HCEC 1CT (cell line): ENCODE measurements around the gene FRA10AC1.
A peak's percentile ranks its signal among the peaks of the same experiment; 100 is the strongest.

Experiments
- DNase-seq: peaks from one replicate; pipeline ENCODE4 v3.0.0-alpha.2; 2017

The FRA10AC1 gene, protein sequence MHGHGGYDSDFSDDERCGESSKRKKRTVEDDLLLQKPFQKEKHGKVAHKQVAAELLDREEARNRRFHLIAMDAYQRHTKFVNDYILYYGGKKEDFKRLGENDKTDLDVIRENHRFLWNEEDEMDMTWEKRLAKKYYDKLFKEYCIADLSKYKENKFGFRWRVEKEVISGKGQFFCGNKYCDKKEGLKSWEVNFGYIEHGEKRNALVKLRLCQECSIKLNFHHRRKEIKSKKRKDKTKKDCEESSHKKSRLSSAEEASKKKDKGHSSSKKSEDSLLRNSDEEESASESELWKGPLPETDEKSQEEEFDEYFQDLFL

DNA sequence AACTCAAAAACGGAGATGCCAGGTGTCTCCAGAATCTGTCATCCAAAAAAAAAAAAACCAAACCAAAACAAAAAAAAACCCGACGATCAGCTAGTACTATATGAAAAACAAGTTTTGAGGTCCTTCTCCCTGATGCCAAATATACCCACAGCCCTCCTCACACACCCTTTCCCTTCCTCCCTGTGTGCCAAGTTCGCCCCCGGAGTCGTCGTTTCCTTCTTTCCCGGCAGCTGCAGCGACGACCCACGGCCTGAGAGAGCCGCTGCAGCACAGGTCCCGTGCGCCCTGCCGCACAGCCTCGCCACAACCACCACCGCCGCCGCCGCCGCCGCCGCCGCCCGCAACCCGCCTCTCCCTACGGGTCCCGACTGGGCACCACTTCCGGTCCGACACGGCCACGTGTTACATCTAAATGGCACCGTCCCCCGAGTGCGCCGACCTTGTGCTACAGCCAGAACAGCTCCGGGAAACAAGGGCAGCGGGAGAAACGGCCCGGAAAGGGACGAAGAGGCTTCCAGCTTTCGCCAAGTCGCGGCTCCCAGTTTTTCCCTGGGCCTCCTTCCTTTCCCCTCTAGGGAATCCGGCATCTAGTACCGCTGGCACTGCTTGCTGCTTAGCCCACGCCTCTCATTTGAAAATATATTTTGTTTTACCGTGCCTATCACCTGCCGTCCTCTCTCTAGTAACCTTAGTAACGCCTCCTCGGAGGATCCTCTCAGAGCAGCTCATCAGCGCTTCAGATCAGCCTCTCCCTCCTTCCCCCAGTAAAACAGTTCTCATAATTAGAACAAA lies at the start of gene FRA10AC1:
Gene FRA10AC1 (minus strand): TSS at position 383 of the 792 bp plus-strand sequence. CDS start 2,486 bp downstream, outside the sequence.
- peak; percentile 75 for DNase-seq

DNA sequence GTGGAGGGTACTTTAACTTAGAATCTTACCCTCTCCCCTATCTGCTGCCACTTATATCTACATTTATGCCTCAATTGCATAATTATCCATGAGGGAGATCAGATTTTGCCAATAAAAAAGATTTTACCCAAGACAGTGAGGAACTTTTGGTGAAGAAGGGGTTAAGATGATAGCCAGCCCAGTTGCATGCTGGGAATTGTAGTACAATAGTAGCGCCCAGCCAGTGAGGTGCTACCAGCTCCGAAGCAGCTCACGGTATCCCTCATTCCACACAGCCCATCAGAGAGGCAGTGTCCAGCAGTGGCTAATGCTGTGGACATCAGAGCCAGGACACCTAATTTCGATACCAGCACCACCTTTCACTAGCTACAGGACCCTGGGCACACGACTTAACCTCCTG lies 49.4 kb upstream of the FRA10AC1 start:
- DNase-seq: no peak

DNA sequence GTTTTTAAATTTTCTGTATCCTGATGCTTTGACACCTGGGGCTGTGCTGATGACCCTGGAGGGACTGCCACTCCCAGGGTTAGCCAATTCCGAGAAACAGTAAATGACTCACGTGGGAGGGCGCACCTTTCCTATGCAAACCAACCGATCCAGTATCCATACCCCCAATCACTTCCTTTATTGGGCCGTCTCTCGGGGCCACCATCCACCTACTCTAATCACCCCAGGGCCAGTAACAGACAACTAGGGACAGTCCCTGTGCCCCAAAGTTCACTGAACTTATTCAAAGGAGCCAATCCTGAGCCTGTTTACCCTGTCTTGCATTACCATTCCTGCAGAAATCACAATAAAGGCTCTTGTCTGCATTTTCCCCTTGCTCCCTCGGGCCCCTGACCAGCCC lies 48.7 kb upstream of the FRA10AC1 start:
- DNase-seq: no peak

DNA sequence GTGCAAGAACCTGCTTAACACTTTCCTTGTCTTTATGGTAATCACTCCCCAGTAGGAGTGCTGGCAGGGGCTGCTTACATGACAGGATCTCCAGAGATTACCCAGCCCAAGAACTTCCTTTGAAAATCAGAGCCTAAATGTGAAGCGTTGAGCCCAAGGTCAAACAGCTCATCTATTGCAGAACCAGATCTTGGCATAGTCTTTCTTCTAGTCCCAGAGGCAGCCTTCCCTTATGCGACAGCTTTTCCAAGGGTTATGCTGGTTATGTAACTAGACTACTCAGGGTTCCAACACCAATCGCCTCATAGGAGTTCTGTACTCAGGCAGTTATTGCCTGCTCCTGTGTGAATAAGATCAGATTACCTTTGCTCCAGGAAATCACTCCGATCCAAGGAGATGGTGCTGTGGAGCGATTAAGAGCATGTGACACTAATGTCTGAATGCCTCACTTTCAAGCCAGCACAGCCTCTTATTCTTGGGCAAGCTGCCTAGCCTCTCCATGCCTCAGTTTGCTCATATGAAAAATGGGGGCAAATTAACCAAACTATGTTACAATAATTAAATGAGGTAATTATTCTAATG lies 46.9 kb upstream of the FRA10AC1 start:
- no peak for DNase-seq

DNA sequence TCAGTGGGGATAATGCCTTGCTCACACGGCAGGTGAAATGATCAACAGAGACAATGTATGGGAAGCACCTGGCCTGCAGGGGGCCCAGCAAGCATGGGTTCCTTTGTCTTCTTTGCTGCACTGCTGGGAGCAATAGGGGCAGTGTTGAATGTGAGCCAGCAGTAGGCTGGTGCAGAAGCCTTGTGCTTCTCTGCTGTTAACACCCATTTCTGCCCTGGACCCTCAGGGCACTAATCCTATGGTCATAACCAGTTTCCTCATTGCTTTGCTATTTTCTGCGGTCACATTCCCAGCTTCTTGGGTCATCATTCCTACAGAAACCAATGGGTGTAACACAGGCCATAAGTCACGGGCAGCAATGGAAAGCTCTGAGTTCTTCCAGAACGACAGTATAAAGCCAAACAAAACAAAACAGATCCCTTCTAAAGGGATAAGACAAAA lies 44.5 kb upstream of the FRA10AC1 start:
- peak; percentile 92 for DNase-seq

DNA sequence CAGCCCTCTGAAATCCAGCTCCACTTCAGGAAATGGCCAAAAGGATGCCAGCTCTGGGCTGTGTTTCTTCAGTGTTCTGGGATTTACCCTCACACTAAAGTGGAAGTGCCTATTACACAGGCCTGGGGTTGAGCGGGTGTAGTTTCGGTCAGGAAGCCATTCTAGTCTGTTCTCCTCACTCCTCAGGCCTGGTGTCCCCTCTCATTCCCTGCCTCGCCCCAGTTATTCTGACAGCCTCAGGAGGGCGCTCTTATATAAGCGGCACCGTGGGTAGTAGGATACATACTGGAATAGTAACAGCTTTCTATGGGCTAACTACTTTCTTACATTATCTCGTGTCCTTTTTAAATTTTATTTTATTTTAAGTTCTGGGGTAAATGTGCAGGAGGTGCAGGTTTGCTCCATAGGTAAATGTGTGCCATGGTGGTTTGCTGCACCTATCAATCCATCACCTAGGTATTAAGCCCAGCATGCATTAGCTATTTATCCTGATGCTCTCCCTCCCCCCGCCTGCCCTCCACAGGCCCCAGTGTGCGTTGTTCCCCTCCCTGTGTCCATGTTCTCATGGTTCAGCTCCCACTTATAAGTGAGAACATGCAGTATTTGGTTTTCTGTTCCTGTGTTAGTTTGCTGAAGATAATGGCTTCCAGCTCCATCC lies 43.1 kb upstream of the FRA10AC1 start:
- DNase-seq: peak; percentile 34

DNA sequence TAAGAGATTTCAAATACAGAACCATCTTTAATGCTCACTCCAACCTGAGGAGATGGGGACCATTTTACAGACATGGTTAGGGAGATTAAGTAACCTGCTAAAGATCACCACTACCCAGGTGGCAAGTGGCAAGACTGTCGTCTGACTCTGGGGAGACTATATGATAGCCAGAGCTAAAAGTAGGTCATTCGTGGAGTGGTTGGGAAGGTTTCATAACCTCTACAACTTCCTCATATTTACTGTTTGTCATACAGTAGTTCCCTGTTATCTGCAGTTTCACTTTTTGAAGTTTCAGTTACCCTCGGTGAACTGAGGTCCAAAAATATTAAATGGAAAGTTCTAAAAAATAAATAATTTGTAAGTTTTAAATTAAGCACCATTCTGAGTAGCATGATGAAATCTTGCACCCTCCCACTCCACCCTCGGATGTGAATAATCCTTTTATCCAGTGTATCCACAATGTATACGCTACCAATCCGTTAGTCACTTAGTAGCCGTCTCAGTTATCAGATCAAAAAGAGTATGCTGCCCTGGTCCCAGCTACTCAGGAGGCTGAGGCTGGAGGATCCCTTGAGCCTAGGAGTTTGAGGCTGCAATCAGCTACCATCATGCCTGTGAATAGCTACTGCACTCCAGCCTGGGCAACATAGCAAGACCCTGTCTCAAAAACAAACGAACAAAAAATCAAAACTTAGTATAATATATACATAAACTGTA lies 40.4 kb upstream of the FRA10AC1 start:
- peak; percentile 27 for DNase-seq

DNA sequence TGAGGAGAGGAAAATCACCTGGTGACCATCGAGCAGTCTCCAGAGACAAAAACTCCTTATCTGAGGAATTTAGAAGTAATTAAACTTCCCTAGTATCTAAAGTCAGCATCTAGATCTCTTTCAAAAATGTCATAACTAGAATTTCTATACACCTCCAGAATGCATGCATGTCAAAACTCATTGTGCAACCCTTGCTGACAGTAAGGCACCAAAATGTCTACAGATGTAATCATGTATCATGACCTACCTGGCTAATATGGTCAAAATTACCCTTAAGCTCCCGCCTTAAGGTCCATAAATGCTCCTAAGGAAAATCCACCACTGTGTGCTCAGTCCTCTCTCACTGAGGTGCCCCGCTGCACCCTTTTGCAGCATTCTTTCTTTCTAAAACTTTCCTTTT lies 39.0 kb upstream of the FRA10AC1 start:
- DNase-seq: no peak

DNA sequence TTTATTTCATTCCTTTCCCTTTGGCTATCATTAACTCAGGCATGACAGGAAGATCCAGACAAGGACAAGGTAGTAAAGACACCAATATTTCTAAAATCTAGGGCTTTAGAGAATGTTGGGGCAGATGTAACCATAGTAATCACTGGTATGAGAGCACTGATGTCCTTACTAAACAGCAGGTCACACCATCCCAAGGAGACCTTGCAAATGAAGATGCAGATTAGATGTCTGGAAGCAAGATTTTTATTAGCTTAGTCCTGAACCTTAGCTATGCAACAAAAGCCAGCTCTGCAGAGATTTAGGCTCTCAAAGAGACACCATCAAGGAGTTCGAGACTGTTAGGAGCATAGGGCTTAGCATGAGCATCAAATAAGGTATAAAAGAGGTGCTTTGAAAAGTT lies 23.6 kb upstream of the FRA10AC1 start:
- DNase-seq: no peak

DNA sequence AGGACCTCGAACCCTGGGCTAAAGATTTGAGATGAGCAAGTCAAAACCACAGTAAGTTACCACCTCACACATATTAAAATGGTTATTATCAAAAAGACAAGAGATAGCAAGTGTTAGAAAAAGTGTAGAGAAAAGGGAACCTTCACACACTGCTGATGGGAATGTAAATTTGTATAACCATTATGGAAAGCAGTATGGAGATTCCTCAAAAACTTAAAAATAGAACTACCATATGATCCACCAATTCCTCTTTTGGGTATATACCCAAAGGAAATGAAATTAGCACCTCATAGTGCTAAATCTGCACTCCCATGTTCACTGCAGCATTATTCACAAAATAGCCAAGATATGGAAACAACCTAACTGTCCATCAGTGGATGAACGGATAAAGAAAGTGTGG lies 20.8 kb upstream of the FRA10AC1 start:
- no peak for DNase-seq

DNA sequence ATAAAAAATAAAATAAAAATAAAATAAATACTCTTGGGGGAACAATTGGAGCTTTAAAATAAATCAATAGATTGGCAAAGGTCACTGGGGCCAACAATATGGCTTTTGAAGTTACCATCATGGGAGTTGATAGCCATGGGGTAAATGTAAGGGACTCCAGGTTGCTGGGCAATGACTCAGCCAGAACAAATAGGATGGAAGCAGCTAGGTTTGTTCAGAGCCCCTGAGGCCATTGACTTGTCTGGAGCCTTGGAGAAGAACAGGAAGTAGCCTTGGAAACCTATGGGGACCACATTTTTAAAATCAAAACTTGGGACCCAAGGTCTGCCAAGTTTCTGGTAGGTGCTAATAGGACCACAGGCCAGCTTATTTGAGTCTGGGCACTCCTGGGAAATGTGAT lies 20.2 kb upstream of the FRA10AC1 start:
- no peak for DNase-seq

DNA sequence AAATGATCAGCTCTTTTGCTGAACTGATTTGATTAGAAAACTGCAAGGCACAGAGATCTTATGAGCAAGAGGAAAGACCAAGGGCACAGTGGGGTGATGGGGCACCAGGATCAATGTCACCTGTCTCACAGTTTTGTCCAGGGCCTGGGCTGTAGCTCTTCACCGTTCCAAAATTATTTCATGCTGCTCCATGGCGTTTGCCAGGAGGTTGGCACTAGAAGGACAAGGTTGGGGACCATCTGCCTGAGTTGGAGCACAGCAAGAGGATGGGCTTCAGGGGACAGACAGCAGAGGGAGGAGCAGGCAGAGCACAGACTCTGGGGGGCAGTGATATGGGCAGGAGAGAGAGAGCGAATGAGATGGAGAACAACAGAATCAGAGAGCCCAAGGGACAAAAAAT lies 17.5 kb upstream of the FRA10AC1 start:
- DNase-seq: no peak

DNA sequence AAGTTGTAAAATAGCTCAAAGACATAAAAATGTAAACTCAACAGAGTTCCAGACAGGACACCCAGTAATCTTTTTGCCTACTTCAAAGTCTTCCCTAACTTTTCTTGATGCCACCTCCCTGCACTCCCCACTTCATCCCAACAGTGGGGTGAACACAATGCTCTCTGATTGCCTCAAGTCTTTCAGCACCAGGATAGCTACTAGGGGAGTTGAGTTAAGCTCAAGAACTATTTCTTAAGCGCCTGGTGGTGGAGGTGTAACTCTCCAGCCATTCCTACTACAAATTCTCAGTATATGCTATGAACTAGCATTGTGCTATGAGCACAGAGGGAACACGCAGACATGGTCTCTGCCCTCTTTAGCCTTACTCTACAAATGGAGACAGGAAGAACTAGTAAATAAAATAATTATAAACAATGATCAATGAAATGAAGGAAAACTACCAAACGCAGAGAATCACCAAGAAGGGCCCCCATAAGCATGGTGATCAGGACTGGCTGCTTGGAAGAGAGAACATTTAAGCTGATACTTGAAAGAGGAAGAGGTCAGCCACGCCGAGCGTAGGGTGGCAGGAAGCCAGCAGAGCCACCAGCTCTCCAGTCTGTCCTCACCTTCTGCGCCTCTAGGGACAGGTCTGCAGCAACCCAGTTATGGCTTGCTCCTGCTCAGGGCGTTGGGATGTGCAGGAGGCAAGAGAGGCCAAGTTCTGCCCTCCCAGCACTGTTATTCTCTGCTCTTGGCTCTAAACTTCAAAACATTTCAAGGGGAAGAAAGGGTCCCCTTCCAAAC lies 16.7 kb upstream of the FRA10AC1 start:
- no peak for DNase-seq

DNA sequence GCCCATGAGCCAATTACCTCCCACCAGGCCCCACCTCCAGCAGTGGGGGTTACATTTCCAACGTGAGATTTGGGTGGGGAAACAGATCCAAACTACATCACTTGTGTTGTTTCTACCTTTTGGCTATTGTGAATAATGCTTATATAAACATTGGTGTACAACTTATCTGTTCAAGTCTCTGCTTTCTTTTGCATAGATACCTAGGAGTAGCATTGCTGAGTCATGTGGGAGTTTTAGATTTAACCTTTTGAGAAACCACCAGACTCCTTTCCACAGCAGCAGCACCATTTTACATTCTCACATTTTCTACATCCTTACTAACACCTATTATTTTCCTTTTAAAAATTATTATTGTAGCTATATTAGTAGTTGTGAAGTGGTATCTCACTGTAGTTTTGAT lies 14.4 kb upstream of the FRA10AC1 start:
- DNase-seq: no peak

DNA sequence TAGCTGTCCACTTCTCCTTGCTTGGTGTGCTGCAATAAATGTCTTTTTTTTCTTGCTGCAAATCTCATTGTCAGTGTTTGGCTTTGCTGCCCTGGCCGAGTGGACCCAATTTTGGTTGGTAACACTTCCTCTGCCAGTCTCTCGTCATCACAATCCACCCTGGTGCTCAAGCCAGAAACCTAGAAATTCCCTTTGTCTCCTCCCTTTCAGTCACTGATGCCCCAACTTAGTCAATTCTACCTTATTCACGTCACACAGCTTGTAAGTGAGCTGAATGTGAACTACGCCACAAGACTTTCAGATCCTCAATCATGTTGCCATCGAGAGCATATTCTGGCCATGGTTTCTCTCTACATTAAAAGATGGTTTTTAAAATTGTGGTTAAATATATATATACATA lies 13.0 kb upstream of the FRA10AC1 start:
- no peak for DNase-seq

DNA sequence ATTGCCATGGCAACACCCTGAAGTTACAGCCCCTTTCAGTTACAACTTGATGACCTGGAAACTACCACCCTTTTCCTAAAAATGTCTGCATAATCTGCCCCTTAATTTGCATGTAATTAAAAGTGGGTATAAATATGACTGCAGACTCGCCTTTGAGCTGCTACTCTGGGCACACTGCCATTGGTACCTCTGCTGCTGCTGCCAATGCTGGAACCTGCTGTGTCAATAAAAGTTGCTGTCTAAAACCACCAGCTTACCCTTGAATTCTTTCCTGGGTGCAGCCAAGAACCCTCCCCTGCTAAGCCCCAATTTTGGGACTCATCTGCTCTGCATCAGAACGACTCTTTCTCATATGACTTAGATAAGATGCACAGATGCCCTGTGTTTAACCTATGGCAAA lies 10.2 kb upstream of the FRA10AC1 start:
- DNase-seq: no peak

DNA sequence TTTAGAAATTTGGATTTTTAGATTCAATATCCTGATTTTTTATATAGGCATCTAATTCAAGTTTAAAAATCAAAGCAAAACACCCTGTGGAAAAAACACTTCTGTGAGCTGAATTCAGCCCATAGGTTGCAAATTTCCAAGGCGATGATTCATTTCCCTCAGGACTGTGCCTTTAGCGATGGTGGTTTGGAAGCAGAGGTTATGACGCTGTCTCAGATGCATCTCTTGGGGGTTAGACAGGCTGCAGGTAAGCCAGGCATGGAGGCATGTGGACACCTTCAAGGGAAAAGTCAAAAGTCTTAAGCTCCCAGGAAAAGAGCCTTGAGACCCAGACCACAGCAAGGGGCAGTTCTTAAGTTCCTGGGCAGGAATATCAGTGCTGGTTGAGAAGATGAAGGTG lies 9.5 kb upstream of the FRA10AC1 start:
- DNase-seq: no peak

DNA sequence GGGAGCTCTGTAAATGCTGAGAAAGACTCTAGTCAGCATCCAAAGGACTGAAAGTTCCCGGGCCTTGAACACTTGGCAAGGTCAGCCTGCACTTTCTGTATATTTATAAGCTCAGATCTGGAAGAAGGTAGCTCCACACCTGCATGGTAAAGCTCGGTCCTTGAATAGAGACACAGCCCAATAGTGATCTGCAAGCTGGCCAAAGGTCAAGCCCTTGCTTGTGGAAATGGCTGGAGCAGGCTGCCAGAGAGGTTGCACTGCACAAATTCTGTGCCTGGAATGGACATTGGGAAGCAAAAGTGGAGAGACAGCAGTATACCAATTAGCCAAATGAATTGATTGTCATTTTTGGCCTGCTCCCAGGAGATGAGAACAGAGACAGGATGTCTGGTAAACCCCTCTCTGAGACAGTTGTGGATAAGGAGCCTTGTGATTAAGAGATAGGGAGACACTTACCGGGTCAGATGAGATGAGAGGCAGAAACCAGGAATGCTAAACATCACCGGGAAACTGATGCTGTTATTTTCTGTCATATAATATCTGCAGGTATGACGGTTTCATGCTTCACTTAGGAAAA lies 8.0 kb upstream of the FRA10AC1 start:
- no peak for DNase-seq

DNA sequence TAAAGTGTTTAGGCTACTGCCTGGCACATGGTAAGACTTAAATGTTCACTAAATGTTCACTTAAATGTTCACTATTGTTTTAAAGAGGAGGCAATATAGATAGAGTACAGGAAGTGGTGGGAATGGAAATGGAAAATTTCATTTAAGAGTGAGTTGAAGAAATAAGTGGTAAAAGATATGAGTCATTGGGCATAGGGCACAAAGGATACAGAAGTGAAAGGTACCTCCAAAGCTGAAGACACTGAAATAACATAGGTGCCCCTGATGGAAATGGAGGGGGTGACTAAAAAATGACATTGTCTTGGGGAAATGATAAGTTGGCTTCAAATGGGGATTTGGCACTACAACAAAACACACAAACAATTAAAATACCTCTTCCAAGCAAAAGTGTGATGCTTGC lies 5.2 kb upstream of the FRA10AC1 start:
- no peak for DNase-seq

DNA sequence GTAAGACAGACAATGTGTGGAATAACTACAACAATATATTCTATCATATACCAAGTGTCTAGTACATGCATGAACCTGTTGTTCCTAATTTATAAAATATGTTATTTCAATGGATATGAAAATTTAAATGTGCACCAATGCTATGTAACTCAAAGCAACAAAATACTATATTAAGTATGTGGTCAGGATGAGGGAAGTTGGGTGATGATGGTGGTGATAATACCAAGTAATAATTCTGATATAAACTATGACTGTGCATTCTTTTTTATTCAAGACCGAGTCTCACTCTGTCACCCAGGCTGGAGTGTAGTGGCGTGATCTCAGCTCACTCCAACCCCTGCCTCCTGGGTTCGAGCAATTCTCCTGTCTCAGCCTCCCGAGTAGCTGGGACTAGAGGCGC lies 2.1 kb upstream of the FRA10AC1 start:
- DNase-seq: no peak

DNA sequence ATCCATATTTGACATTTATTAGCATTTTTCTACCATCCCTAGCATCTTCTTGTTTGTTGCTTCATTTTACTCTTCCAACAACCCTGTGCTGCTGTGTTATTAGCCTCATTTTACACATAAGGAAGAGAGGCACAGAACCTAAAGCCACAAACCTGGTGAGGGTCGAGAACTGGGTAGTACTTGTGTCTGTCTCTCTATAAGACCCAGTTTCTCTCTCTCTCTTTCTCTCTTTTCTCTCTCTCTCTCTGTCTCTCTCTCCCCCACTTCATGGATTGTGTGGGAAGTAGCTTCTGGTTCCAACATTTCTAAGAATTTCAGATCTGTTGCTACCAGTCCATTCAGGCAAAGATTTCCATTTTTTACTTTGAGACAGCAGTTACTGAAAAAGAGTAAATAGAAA lies 1.4 kb upstream of the FRA10AC1 start:
- no peak for DNase-seq

DNA sequence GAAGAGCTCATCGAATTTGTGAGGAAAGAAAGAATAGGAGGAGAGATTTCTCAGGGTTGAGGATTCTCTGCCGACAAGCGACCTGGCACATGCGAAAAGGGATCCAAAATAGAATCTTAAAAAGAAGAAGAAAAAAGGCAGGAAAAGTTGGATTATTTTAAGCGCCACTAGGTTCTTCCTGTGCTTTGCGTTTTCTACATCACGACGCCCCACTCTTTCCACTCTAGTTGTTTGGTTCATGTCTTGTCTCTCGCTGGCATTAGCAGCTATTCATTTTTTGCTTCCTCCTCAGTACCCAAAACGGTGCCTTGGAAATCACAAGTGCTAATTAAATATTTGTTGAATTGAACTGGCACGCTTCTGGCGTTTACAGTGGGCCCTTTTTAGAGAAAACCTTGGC lies 674 bp upstream of the FRA10AC1 start:
- DNase-seq: no peak
